ENCODE results near the gene ALAS1.

- no peak for TF ChIP-seq EZH2 (IDR thresholded peaks at IDR 0.05; ENCODE audit: borderline replicate concordance, insufficient read depth, low read depth, low read length, poor library complexity, severe bottlenecking)
- no peak for TF ChIP-seq CTCF (IDR thresholded peaks at IDR 0.05)
These were observed 4.6 kb downstream of the ALAS1 start for GRCh38 chr3:52202384-52203077.

Measured in B cell (primary cell).